DMS114 treated with DMSO at 0.1 percent for 48 hours (cell line): ENCODE results near the gene PLOD3.

Source experiments
- DNase-seq: peaks from one replicate; lab custom pipeline; 2025; ENCODE audit not compliant: unreplicated experiment; lab: John Stamatoyannopoulos, UW

Gene PLOD3

GRCh38 chr7:101186194-101186593 is 31.2 kb downstream of the PLOD3 start:
- no peak for DNase-seq

GRCh38 chr7:101185258-101185839 is 32.0 kb downstream of the PLOD3 start:
- no peak for DNase-seq

- no peak for DNase-seq
These were observed 37.1 kb downstream of the PLOD3 start, which contains the start of gene NAT16 for GRCh38 chr7:101180130-101180755. NAT16 (minus strand) TSS chr7:101180293; CDS start chr7:101174807, 5,486 bp downstream.

GRCh38 chr7:101179713-101180112 is 37.7 kb downstream of the PLOD3 start:
- DNase-seq, result no peak

GRCh38 chr7:101179117-101179516 is 38.3 kb downstream of the PLOD3 start:
- DNase-seq, result no peak

GRCh38 chr7:101177644-101178043 is 39.7 kb downstream of the PLOD3 start:
- no peak for DNase-seq

- no peak for DNase-seq
These were observed 41.7 kb downstream of the PLOD3 start for GRCh38 chr7:101175664-101176063.

GRCh38 chr7:101174322-101174854 is 43.0 kb downstream of the PLOD3 start:
- no peak for DNase-seq

- DNase-seq, result no peak
These were observed 43.6 kb downstream of the PLOD3 start for GRCh38 chr7:101173752-101174244.

GRCh38 chr7:101172854-101173751 is 44.3 kb downstream of the PLOD3 start:
- no peak for DNase-seq

GRCh38 chr7:101172005-101172853 is 45.2 kb downstream of the PLOD3 start:
- DNase-seq, result no peak

GRCh38 chr7:101171442-101171837 is 45.9 kb downstream of the PLOD3 start:
- no peak for DNase-seq

- DNase-seq, result no peak
These were observed 46.6 kb downstream of the PLOD3 start for GRCh38 chr7:101170617-101171441.

- peak; percentile 58 for DNase-seq
These were observed 47.4 kb downstream of the PLOD3 start for GRCh38 chr7:101169838-101170551.

GRCh38 chr7:101169110-101169837 is 48.1 kb downstream of the PLOD3 start:
- DNase-seq, result no peak

- DNase-seq, result no peak
These were observed 48.9 kb downstream of the PLOD3 start for GRCh38 chr7:101168412-101169049.

- DNase-seq, result no peak
These were observed 49.6 kb downstream of the PLOD3 start for GRCh38 chr7:101167645-101168411.
